Activated naive CD8-positive, alpha-beta T cell (primary cell): ENCODE measurements around the gene E2F4.
A peak's percentile ranks its signal among the peaks of the same experiment; 100 is the strongest.

Experiments used
- H3K27ac Mint-ChIP-seq: one replicate; pipeline ENCODE4 v1.8.0; 2021; ENCODE audit warnings: mixed read lengths
- H3K27me3 Mint-ChIP-seq: one replicate; pipeline ENCODE4 v1.8.0; 2021; ENCODE audit warnings: mixed read lengths
- H3K36me3 Mint-ChIP-seq: one replicate; pipeline ENCODE4 v1.8.0; 2021; ENCODE audit warnings: mixed read lengths
- H3K4me1 Mint-ChIP-seq: one replicate; pipeline ENCODE4 v1.8.0; 2021; ENCODE audit warnings: low read depth, mixed read lengths
- H3K4me3 Mint-ChIP-seq: one replicate; pipeline ENCODE4 v1.8.0; 2021; ENCODE audit warnings: mild to moderate bottlenecking, mixed read lengths
- H3K9me3 Mint-ChIP-seq: one replicate; pipeline ENCODE4 v1.8.0; 2021; ENCODE audit warnings: low read depth, mixed read lengths

The E2F4 gene

DNA sequence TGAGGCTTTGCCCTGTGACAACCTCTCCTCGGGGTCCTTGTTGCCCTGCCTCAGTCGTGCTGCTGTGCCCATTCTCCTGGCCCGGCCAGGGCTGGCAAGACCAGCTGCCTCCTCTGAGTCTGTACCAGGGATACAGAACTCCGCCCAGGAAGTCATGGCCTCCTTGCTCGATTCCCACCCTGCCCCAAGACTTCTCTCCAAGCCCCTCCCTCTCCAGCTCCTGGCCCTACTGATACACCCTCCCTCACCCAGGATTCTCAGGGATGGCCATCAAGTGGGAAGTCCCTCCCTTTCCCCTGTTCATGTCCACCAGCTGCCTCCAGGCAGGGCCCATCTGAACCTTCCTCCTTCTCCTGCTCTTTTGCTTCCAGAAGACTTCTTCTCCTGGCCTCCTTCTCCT, 23.8 kb downstream of the E2F4 start:
- Mint-ChIP-seq H3K27me3 (no peaks in the 10 kb centered on the region), H3K36me3 (peaks cover 11% of the 10 kb centered on the region), H3K9me3 (no peaks in the 10 kb centered on the region), H3K4me3 (no peak overlapping the region), H3K4me1 (no peaks in the 10 kb centered on the region), H3K27ac (no peak overlapping the region)

GRCh38 chr16:67216612-67217490, 24.9 kb downstream of the E2F4 start:
- Mint-ChIP-seq H3K27ac (no peak overlapping the region), H3K9me3 (no peaks in the 10 kb centered on the region), H3K4me3 (no peak overlapping the region), H3K36me3 (peaks cover 11% of the 10 kb centered on the region), H3K4me1 (no peaks in the 10 kb centered on the region), H3K27me3 (no peaks in the 10 kb centered on the region)

DNA sequence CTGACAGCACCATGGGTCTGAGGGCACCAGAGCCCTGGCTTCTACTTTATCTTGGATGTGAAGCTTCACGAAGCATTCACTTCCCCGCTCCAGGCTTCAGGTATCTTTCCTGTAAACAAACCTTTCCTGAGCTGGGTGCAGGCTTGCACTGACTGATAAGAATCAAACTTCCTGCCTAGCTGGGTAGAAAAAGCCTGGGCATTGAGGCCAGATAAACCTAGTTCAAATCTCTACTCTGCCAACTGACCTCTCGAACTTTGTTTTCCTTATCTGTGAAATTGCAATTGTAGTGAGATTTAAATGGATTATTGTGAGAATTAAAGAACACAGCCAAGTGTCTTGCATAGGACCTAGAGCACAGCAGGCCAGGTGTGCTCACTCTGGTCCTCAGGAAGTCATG, 32.0 kb downstream of the E2F4 start:
- Mint-ChIP-seq H3K27me3 (no peaks in the 10 kb centered on the region), H3K4me1 (peaks cover 44% of the 10 kb centered on the region), H3K4me3 (no peak overlapping the region), H3K27ac (peak overlapping the region; percentile 58), H3K9me3 (no peaks in the 10 kb centered on the region), H3K36me3 (peaks cover 5% of the 10 kb centered on the region)

GRCh38 chr16:67226295-67226803, 34.4 kb downstream of the E2F4 start:
- Mint-ChIP-seq H3K36me3 (peaks cover 7% of the 10 kb centered on the region), H3K27me3 (no peaks in the 10 kb centered on the region), H3K9me3 (no peaks in the 10 kb centered on the region), H3K4me3 (peak overlapping the region; percentile 100), H3K27ac (peak overlapping the region; percentile 79), H3K4me1 (peaks cover 44% of the 10 kb centered on the region)

DNA sequence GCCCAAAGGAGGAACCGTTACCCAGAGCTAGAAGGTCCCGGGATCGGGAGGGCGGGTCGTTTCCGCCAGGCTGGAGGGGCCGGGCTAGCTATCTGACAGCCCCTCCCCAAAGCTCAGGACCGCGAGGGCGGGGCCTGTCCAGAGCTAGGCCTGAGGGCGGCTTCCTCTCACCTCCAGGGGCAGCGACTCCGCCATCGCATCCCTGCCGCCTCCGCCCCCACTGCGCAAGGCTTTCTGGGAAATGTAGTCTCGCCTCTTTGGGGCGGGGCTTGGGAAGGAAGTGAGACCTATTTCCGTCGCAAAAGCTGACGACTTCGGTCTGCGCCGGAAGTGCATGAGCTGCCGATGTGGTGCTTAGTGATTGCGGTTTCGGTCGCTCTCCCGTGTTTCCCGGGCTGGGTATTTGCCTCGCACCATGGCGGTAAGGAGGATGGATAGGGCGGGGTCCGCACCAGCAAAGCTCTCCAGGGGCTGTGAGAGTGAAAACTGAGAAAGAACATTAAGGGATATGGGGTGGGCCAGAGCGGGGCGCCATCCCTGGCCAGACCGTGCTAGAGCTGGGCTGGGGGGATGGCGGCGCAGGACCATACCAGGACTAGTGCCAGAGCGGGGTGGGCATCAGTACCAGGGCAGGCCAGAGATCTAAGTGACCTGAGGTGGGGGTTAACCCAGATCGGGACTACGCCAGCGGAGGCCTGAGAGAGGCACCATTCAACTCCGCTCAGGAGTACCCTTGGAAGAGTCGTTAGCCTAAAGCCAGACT, 35.0 kb downstream of the E2F4 start, which contains the start of gene TMEM208:
Gene TMEM208 (plus strand): TSS at position 327 of the 763 bp plus-strand sequence. CDS start 89 bp downstream, at position 416.
- Mint-ChIP-seq H3K27me3 (no peaks in the 10 kb centered on the region), H3K4me3 (peak within 1 kb of the TSS; percentile 100), H3K9me3 (no peaks in the 10 kb centered on the region), H3K4me1 (peaks cover 44% of the 10 kb centered on the region), H3K27ac (peak within 1 kb of the TSS; percentile 100), H3K36me3 (peaks cover 7% of the 10 kb centered on the region)

DNA sequence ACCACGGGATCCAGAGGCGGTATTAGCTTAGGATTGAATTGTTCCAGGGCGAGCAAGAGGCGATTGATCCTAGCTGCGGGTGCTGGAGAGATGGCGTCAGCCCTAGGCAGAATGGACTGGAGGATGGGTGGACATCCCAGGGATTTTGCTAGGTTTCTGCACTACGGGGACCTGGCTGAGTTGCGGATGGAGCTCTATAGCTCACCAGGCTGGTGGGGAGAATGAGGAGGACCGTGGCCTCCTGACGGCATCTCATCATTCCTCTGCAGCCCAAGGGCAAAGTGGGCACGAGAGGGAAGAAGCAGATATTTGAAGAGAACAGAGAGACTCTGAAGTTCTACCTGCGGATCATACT, 35.6 kb downstream of the E2F4 start:
- H3K9me3 Mint-ChIP-seq = no peaks in the 10 kb centered on the region
- H3K4me1 Mint-ChIP-seq = peaks cover 44% of the 10 kb centered on the region
- peak overlapping the region; percentile 100 for H3K27ac Mint-ChIP-seq
- peak overlapping the region; percentile 100 for H3K4me3 Mint-ChIP-seq
- H3K36me3 Mint-ChIP-seq = peaks cover 7% of the 10 kb centered on the region
- H3K27me3 Mint-ChIP-seq = no peaks in the 10 kb centered on the region

DNA sequence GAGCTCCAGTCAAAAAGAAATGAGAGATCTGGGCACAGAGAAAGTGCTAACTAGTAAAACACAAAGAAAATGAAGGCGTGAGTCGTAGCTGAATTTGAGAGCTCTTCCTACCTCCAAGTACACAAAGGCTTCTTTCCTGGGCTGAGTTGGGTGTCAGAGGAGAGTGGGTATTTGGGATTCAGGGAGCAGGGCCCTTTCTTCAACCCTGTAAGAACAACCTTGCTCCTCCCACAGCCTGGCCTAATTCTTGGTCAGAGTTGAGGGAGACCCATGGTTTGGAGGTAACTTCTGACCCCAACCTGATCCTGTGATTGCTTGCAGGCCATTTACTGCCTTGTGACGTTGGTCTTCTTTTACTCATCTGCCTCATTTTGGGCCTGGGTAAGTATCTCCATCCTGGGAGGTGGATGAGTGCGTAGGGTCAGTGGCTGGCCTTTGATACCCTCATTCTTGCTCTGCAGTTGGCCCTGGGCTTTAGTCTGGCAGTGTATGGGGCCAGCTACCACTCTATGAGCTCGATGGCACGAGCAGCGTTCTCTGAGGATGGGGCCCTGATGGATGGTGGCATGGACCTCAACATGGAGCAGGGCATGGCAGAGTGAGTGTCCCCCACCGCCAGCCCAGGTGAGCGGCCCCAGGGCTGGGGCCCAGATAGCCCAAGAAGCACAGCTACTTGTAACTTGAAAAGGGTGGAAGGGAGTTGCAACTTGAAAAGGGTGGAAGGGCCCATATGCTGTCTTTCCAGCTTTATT, 36.3 kb downstream of the E2F4 start:
- Mint-ChIP-seq H3K27ac (peak overlapping the region; percentile 100), H3K27me3 (no peaks in the 10 kb centered on the region), H3K4me1 (peaks cover 44% of the 10 kb centered on the region), H3K4me3 (peak overlapping the region; percentile 100), H3K9me3 (no peaks in the 10 kb centered on the region), H3K36me3 (peaks cover 7% of the 10 kb centered on the region)

GRCh38 chr16:67228905-67229304, 37.0 kb downstream of the E2F4 start:
- H3K9me3 Mint-ChIP-seq = no peaks in the 10 kb centered on the region
- no peaks in the 10 kb centered on the region for H3K27me3 Mint-ChIP-seq
- no peak overlapping the region for H3K27ac Mint-ChIP-seq
- peaks cover 40% of the 10 kb centered on the region for H3K4me1 Mint-ChIP-seq
- H3K4me3 Mint-ChIP-seq = peak overlapping the region; percentile 100
- H3K36me3 Mint-ChIP-seq = peaks cover 7% of the 10 kb centered on the region

GRCh38 chr16:67229906-67230808, 38.2 kb downstream of the E2F4 start:
- H3K36me3 Mint-ChIP-seq = peaks cover 7% of the 10 kb centered on the region
- peaks cover 28% of the 10 kb centered on the region for H3K4me1 Mint-ChIP-seq
- no peaks in the 10 kb centered on the region for H3K27me3 Mint-ChIP-seq
- no peak overlapping the region for H3K4me3 Mint-ChIP-seq
- H3K27ac Mint-ChIP-seq = no peak overlapping the region
- H3K9me3 Mint-ChIP-seq = no peaks in the 10 kb centered on the region

DNA sequence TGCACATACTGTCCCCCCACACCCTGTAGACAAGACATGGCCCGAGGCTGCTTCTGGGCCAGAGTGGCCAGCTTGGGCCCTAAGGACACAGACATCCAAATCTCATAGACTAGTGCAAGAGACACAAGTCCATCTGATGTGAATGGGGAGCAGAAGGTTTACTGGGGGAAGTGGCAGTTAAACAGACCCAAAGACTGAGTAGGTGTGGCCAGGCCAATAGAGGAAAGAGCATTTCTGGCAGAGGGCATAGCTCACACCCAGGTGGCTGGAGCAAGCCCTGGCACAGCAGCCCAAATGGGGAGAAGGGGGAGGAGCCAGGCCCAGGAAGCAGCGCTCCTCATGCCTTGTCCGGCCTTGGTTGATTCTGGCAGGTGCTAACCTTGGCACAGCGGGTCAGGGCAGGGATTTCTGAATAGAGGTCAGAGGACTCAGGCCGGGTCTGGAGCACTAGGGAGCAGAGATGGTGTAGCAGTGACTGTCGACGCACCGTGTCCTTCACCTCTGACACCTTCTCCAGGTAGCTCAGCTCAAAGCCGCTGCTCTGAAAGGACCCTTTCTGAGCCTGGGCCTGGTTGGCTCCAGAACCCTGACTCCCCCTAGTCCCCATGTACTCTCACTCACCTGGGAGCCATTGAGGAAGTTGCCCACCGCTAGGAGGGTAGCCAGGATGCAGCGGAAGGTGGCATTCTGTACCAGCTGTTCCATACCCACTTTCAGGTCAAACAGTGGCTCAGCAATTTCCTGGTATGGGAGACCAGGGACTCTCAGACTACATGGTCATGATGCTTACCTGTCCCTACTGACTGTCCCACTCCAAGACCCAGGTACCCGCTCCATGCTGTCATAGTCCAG, 39.1 kb downstream of the E2F4 start:
- H3K36me3 Mint-ChIP-seq = peaks cover 7% of the 10 kb centered on the region
- H3K9me3 Mint-ChIP-seq = no peaks in the 10 kb centered on the region
- no peaks in the 10 kb centered on the region for H3K27me3 Mint-ChIP-seq
- H3K4me1 Mint-ChIP-seq = peaks cover 19% of the 10 kb centered on the region
- H3K27ac Mint-ChIP-seq = no peak overlapping the region
- no peak overlapping the region for H3K4me3 Mint-ChIP-seq

DNA sequence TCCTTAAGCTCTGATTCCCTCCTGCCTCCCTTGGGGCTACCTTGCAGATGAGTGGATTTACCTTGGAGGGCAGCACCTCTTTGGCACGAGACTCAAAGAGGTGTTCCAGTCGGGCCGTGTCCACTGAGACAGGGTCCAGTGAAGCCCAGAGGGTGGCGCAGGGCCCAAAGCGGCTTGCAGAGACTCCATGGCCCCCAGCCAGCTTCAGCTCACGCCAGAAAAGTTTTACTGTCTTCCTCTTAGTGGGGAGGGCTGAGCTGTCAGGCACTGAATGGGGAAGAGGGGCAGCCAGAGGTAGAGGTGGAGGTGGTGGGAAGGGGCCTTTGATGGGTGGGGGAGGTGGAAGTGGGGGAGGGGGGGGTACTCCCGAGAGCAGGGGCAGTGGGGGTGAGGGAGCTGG, 41.6 kb downstream of the E2F4 start:
- no peak overlapping the region for H3K4me3 Mint-ChIP-seq
- no peaks in the 10 kb centered on the region for H3K27me3 Mint-ChIP-seq
- H3K4me1 Mint-ChIP-seq = peaks cover 3% of the 10 kb centered on the region
- H3K9me3 Mint-ChIP-seq = no peaks in the 10 kb centered on the region
- peaks cover 2% of the 10 kb centered on the region for H3K36me3 Mint-ChIP-seq
- H3K27ac Mint-ChIP-seq = no peak overlapping the region

GRCh38 chr16:67234180-67234597, 42.2 kb downstream of the E2F4 start:
- Mint-ChIP-seq H3K27ac (no peak overlapping the region), H3K4me3 (no peak overlapping the region), H3K4me1 (peaks cover 3% of the 10 kb centered on the region), H3K9me3 (no peaks in the 10 kb centered on the region), H3K27me3 (no peaks in the 10 kb centered on the region), H3K36me3 (peaks cover under 1% of the 10 kb centered on the region)

DNA sequence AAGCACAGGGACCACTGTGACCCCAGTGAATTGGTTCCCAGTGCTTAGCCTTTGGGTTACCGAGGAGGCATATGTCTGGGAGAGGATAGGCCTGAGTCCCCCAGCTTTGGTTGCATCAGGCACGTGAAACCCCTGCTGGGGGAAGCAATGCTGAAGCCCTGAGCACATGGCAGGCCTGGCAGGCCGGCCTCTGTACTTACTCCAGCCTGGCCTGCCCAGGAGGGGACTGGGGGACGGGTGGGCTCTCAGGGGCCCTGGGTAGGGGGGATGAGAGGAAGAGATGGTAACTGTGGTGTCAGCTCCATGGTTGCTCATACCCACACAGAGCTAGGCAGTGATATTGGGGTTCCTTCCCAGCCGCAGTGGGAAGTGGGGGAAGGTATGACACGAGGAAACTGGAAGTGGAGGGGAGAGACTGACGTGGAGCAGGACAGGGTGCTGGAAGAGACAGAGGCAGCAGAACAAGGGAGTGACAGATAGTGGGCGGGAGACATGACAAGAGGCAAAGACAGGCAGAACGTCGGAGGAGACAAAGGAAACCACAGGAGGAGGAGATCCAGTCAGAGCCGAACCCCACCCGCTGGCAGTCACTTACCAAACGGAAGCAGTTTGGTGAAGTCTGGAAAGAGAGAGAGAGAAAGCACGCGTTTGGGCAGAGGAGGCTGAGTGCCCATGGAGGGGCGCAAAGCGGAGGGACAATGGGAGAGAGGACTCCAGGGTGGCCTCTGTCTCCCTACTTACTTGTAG, 44.0 kb downstream of the E2F4 start:
- no peak overlapping the region for H3K4me3 Mint-ChIP-seq
- no peaks in the 10 kb centered on the region for H3K36me3 Mint-ChIP-seq
- H3K27ac Mint-ChIP-seq = peak overlapping the region; percentile 75
- H3K27me3 Mint-ChIP-seq = no peaks in the 10 kb centered on the region
- H3K4me1 Mint-ChIP-seq = peaks cover 3% of the 10 kb centered on the region
- no peaks in the 10 kb centered on the region for H3K9me3 Mint-ChIP-seq
